Measurements from ENCODE around the gene MIOX.

MIOX gene

DNA sequence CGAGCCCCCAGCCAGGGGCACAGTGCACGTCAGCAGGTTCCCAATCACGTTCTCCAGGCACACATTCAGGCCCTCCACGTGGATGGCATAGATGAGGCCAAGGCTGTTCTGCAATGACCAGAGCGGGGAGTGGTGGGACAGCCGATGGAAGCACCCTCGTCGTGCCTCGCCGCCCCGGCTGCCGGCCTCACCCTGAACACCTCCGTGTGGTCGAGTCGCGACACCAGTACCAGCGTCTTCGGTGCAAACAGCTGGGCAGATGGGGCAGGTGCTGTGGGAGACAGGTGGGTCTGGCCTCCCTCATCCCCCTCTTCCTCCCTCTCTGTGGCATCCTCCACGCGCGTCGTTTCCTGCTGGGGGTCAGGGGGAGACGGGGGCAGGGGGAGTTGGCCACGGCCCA, 19.3 kb upstream of the MIOX start:
- no peak for TF ChIP-seq YY1 (IDR thresholded peaks at IDR 0.05; ENCODE audit: low read depth)

DNA sequence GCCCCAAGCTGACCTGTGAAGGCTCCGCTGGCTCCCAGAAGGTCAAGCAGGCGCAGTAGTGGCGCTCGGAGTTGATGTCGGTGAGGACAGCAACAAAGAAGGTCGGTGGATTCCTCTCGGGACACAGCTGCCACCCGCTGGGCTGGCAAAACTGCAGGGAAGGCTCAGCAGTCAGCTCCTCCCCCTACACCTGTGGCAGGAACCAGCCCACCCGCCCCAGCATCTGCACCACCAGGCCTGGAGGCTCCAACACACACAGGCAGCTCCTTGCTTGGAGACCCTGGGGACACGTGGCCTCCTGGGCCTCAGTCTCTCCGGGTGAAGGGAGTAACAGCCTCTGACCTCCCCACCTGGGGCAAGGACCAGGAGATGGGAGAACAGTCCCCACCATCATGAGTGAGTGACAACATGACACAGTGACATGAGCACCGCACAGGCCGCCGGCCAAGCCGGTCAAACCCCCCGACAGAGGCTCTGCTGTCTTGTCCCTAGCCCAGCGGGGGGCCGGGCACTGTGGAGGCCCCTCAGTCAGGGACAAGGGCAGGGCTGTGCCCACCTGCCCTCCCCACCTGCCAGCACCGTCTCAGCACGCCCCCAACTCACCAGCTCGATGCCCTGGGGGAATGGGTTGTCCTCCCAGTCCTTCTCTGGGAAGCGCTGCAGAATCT, 18.8 kb upstream of the MIOX start:
- TF ChIP-seq TAF1 (IDR thresholded peaks at IDR 0.05; ENCODE audit: low read depth) (no peak), FOXM1 (IDR thresholded peaks at IDR 0.05; ENCODE audit: borderline replicate concordance, low read depth) (no peak), EGR1 (IDR thresholded peaks at IDR 0.05) (no peak), CEBPB (IDR thresholded peaks at IDR 0.05) (no peak), TCF12 (IDR thresholded peaks at IDR 0.05; ENCODE audit: low read depth) (no peak)
- TF ChIP-seq, protein P1, sequence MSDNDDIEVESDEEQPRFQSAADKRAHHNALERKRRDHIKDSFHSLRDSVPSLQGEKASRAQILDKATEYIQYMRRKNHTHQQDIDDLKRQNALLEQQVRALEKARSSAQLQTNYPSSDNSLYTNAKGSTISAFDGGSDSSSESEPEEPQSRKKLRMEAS (IDR thresholded peaks at IDR 0.05), result no peak

DNA sequence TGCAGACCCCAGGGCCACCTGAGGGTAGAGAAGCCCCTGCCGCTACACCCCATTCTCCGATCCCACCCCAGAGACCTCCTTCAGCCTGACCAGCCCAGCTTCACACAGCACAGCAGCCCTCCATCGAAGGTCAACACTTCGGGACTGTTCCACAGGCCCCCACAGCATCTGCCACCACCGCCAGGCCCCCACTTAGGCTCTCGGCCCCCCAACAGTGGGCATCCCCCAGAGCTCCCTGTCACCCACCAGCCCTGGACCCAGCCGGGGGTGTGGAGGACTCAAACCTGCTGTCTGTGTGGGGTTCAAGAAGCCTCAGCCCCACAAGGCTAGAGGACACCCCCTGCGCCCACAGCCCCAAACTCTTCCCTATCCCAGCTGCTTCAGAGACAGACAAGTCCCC, 18.0 kb upstream of the MIOX start:
- TF ChIP-seq CEBPB (IDR thresholded peaks at IDR 0.05) (no peak), EGR1 (IDR thresholded peaks at IDR 0.05) (no peak), RAD21 (IDR thresholded peaks at IDR 0.05; ENCODE audit: low read depth) (no peak), CREB1 (IDR thresholded peaks at IDR 0.05; ENCODE audit: low read depth) (no peak)

DNA sequence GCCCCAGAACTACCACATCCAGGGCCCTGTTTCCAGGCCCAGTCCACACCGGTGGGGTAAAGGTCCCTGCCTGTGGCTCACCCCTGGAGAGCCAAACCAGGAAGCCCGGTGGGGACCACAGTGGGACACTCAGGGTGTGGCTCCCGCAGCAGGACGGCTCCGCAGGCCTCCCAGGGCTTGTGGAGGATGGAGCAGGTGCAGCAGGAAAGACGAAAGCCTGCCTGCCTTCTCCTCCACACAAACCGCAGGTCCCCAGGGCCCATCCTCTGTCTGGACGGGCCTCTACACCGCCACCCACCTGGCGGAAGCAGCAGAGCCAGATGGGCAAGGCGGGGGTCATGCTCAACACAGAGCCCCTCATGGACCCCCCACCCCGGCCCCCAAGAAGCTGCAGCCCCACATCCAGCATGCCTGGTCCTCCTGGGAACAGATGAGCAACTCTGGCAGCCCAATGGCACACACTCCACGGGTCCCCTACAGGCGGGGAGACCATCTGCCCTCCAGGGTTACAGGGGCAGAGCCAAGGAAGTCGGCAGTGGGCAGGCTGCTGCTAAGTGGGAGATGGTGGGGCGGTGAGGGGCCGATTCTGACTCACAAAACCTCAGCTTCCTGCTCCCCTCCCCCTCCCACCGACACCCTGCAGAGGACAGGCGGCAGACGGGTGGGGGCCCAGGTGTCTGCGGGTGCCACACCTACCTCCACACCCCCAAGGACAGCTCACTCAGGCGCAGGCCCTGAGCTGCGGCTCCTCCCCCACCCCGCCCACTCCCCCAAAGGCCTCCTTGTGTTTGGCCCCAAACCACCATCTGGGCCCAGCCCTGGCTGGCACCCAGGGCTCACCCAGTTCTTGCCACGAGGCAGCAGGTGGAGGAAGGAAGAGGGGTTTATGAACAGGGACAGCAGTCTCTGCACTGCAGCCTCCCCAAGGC, 17.0 kb upstream of the MIOX start:
- no peak for TF ChIP-seq FOXM1 (IDR thresholded peaks at IDR 0.05; ENCODE audit: borderline replicate concordance, low read depth)
- TF ChIP-seq TEAD4 (IDR thresholded peaks at IDR 0.05), result no peak
- TF ChIP-seq ZBTB7A (IDR thresholded peaks at IDR 0.05; ENCODE audit: low read depth), result peak; percentile 61; the same call in 1 of the 2 replicates
- peak; percentile 37; the same call in 1 of the 2 replicates for TF ChIP-seq NFIC (IDR thresholded peaks at IDR 0.05)
- no peak for TF ChIP-seq YY1 (IDR thresholded peaks at IDR 0.05; ENCODE audit: low read depth)
- TF ChIP-seq CEBPB (IDR thresholded peaks at IDR 0.05), result no peak
- TF ChIP-seq TAF1 (IDR thresholded peaks at IDR 0.05; ENCODE audit: low read depth), result no peak
- TF ChIP-seq CREB1 (IDR thresholded peaks at IDR 0.05; ENCODE audit: low read depth), result no peak
- TF ChIP-seq, protein P1 (IDR thresholded peaks at IDR 0.05), result peak; percentile 67; the same call in 1 of the 2 replicates
- no peak for TF ChIP-seq RAD21 (IDR thresholded peaks at IDR 0.05; ENCODE audit: low read depth)
- TF ChIP-seq, protein P2, sequence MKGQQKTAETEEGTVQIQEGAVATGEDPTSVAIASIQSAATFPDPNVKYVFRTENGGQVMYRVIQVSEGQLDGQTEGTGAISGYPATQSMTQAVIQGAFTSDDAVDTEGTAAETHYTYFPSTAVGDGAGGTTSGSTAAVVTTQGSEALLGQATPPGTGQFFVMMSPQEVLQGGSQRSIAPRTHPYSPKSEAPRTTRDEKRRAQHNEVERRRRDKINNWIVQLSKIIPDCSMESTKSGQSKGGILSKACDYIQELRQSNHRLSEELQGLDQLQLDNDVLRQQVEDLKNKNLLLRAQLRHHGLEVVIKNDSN (IDR thresholded peaks at IDR 0.05), result no peak
- TF ChIP-seq EP300 (IDR thresholded peaks at IDR 0.05; ENCODE audit: borderline replicate concordance), result 0 out of 2 replicates have a peak, but pooled peaks have one; percentile 47
- peak; percentile 78 for TF ChIP-seq TCF12 (IDR thresholded peaks at IDR 0.05; ENCODE audit: low read depth)
- peak; percentile 27; the same call in 1 of the 2 replicates for TF ChIP-seq EGR1 (IDR thresholded peaks at IDR 0.05)
- TF ChIP-seq, protein P3, sequence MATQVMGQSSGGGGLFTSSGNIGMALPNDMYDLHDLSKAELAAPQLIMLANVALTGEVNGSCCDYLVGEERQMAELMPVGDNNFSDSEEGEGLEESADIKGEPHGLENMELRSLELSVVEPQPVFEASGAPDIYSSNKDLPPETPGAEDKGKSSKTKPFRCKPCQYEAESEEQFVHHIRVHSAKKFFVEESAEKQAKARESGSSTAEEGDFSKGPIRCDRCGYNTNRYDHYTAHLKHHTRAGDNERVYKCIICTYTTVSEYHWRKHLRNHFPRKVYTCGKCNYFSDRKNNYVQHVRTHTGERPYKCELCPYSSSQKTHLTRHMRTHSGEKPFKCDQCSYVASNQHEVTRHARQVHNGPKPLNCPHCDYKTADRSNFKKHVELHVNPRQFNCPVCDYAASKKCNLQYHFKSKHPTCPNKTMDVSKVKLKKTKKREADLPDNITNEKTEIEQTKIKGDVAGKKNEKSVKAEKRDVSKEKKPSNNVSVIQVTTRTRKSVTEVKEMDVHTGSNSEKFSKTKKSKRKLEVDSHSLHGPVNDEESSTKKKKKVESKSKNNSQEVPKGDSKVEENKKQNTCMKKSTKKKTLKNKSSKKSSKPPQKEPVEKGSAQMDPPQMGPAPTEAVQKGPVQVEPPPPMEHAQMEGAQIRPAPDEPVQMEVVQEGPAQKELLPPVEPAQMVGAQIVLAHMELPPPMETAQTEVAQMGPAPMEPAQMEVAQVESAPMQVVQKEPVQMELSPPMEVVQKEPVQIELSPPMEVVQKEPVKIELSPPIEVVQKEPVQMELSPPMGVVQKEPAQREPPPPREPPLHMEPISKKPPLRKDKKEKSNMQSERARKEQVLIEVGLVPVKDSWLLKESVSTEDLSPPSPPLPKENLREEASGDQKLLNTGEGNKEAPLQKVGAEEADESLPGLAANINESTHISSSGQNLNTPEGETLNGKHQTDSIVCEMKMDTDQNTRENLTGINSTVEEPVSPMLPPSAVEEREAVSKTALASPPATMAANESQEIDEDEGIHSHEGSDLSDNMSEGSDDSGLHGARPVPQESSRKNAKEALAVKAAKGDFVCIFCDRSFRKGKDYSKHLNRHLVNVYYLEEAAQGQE (IDR thresholded peaks at IDR 0.05; ENCODE audit: low read depth), result no peak

DNA sequence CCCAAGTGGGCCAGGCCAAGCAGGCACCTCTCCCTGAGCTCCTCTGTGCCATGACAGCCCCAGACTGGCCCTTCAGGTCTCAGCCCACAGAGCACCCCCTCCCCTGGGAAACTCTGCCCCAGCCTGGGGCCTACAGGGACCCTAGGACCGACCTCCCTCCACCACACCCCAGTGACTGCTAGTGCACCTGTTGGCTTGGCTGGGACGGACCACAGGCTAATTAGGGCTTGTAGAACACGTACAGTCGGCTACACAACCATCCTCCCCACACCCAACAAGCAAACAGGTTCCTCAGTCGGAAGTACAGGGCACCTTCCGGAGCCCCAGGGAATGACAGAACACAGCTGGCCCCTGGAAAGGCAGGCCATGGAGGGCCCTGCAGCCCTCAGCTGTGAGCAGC, 16.2 kb upstream of the MIOX start:
- TF ChIP-seq EP300 (IDR thresholded peaks at IDR 0.05; ENCODE audit: borderline replicate concordance) (no peak), FOXM1 (IDR thresholded peaks at IDR 0.05; ENCODE audit: borderline replicate concordance, low read depth) (no peak), TAF1 (IDR thresholded peaks at IDR 0.05; ENCODE audit: low read depth) (no peak), ZBTB7A (IDR thresholded peaks at IDR 0.05; ENCODE audit: low read depth) (no peak), TCF12 (IDR thresholded peaks at IDR 0.05; ENCODE audit: low read depth) (no peak), CREB1 (IDR thresholded peaks at IDR 0.05; ENCODE audit: low read depth) (no peak), NFIC (IDR thresholded peaks at IDR 0.05) (no peak), YY1 (IDR thresholded peaks at IDR 0.05; ENCODE audit: low read depth) (no peak), RAD21 (IDR thresholded peaks at IDR 0.05; ENCODE audit: low read depth) (no peak), CEBPB (IDR thresholded peaks at IDR 0.05) (no peak)
- TF ChIP-seq, protein P2 (IDR thresholded peaks at IDR 0.05), result no peak

DNA sequence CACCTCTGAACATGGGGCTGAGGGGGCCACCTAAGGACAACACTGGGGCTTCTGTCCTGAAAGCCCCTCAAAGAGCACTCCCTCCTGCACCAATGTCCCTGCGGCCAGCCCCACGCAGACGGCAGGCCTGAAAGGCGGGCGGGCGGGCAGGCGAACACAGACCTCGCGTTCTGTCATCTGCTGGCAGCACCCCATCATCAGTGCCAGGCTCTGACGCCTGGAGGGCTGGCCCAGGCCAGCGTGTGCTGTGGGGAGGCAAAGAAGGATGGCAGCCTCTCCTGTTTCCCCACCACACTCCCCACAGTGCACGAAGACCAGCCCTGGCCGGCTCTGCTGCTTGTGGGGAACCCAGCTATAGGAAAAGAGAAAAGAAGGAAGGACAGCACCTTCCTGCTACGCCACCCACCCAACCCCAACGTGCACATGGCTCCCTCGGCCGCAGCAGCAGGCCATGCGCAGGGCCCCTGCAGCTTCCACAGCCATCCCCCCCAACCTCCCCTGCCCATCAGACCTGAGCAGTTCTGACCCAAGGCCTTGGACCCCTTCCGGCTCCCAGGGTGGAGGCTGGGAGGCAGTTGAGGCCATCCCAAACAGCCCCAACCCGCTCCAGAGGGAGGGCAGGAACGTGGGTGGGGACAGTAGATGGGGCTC, 15.3 kb upstream of the MIOX start:
- TF ChIP-seq, protein P2 (IDR thresholded peaks at IDR 0.05), result no peak
- no peak for TF ChIP-seq YY1 (IDR thresholded peaks at IDR 0.05; ENCODE audit: low read depth)
- no peak for TF ChIP-seq TEAD4 (IDR thresholded peaks at IDR 0.05)

Data from Ishikawa (cell line).